GM12878 (cell line): ENCODE data around the gene CARS2. TPM values are rescaled to one million over a fixed set of nuclear protein-coding genes. Genes with fewer than 3 reads are reported as not detected.

ENCODE experiments used
- ATAC-seq: fragments of 200-7000 bp; cut with Tn5 transposase; 3 replicates; pipeline ENCODE4 v1.9.1; 2020; ENCODE audit warnings: mild to moderate bottlenecking, moderate library complexity
- BruUV-seq: library from RNA; stranded (reverse); fragments of 400-500 nt; replicated peaks from 2 replicates; lab custom pipeline; 2021; lab: Mats Ljungman, UMichigan
- CTCF ChIA-PET: fragments of 300-600 bp; sonication (Branson Sonifier 250); formaldehyde crosslinking; extraction: SDS; loops from one replicate; lab custom pipeline; 2021; ENCODE audit warnings: inconsistent platforms; lab: Yijun Ruan, JAX
- POLR2A ChIA-PET: fragments of 350-600 bp; formaldehyde crosslinking; extraction: SDS; loops from one replicate; lab custom pipeline; 2021; ENCODE audit warnings: inconsistent platforms; lab: Charles Lee
- RAD21 ChIA-PET: fragments of 300-600 bp; sonication (Branson Sonifier 250); formaldehyde crosslinking; loops from one replicate; lab custom pipeline; 2023; ENCODE audit warnings: antibody characterized with exemption; ENCODE audit not compliant: unreplicated experiment; lab: Charles Lee
- SMC1A ChIA-PET: fragments of 300-600 bp; sonication (Branson Sonifier 250); formaldehyde crosslinking; loops from one replicate; lab custom pipeline; 2023; ENCODE audit not compliant: unreplicated experiment, uncharacterized antibody; lab: Charles Lee
- DNase-seq: peaks from one replicate; pipeline ENCODE4 v3.0.0-alpha.2; 2011; ENCODE audit warnings: low read depth, low spot score
- FAIRE-seq: peaks from 3 replicates; lab custom pipeline; 2011; peaks lifted over from hg19 to GRCh38; lab: Jason Lieb, UNC
- H2AFZ ChIP-seq: 2 replicates; pipeline ENCODE4 v1.6.0; 2011; ENCODE audit warnings: low read depth, low read length, control low read depth; ENCODE audit not compliant: control insufficient read depth
- H3K27ac ChIP-seq: 2 replicates; pipeline ENCODE4 v1.5.1; 2011; ENCODE audit warnings: control low read depth; ENCODE audit not compliant: control insufficient read depth, insufficient read depth
- H3K27me3 ChIP-seq, 2 experiments: replicated peaks in 1 of 2; 2 replicates each; pipeline versions ENCODE4 v1.6.0 to v1.6.1; 2011; ENCODE audit warnings: low read length in 1 of 2; ENCODE audit not compliant: control insufficient read depth in 2 of 2, insufficient read depth in 2 of 2
- H3K36me3 ChIP-seq, 2 experiments: 2 replicates each; pipeline ENCODE4 v1.5.1; 2011; ENCODE audit warnings: low read length in 1 of 2; ENCODE audit not compliant: control insufficient read depth in 2 of 2, insufficient read depth in 2 of 2
- H3K4me1 ChIP-seq: 2 replicates; pipeline ENCODE4 v1.6.1; 2011; ENCODE audit warnings: mild to moderate bottlenecking, low read length, moderate library complexity, mixed read lengths; ENCODE audit not compliant: control insufficient read depth, insufficient read depth
- H3K4me2 ChIP-seq: 2 replicates; pipeline ENCODE4 v1.6.0; 2011; ENCODE audit warnings: control low read depth; ENCODE audit not compliant: control insufficient read depth, insufficient read depth
- H3K4me3 ChIP-seq: fragments of 200-600 bp; sonication (generic); 2 replicates; pipeline ENCODE4 v1.5.1; 2016
- H3K79me2 ChIP-seq: 2 replicates; pipeline ENCODE4 v1.6.0; 2011; ENCODE audit warnings: low read length; ENCODE audit not compliant: control insufficient read depth, insufficient read depth
- H3K9ac ChIP-seq: 2 replicates; pipeline ENCODE4 v1.8.0; 2011; ENCODE audit warnings: low read length, control low read depth, mixed read lengths; ENCODE audit not compliant: control insufficient read depth, insufficient read depth
- H3K9me3 ChIP-seq: replicated peaks from 3 replicates; pipeline ENCODE4 v1.5.1; 2011; ENCODE audit warnings: mild to moderate bottlenecking, low read length; ENCODE audit not compliant: control insufficient read depth, insufficient read depth
- H4K20me1 ChIP-seq: 2 replicates; pipeline ENCODE4 v1.6.0; 2011; ENCODE audit not compliant: control insufficient read depth, insufficient read depth
- BACH1 ChIP-seq: fragments of 450-650 bp; IDR thresholded peaks from 2 replicates; pipeline ENCODE4 v1.6.1; 2017; ENCODE audit warnings: mild to moderate bottlenecking, borderline replicate concordance
- EED ChIP-seq: sonication (generic); IDR thresholded peaks from 2 replicates; pipeline ENCODE4 v1.6.1; 2016; ENCODE audit warnings: antibody characterized with exemption, low read depth
- FOS ChIP-seq: IDR thresholded peaks from 3 replicates; pipeline ENCODE4 v1.6.1; 2011; ENCODE audit warnings: borderline replicate concordance; ENCODE audit not compliant: insufficient read length; ENCODE audit errors: extremely low read depth
- KAT2A ChIP-seq: conservative IDR thresholded peaks from 2 replicates; pipeline ENCODE4 v1.6.1; 2011; ENCODE audit warnings: low read depth, low read length; ENCODE audit not compliant: control insufficient read depth
- NFXL1 ChIP-seq: fragments of 450-650 bp; IDR thresholded peaks from 2 replicates; pipeline ENCODE4 v1.6.1; 2017; ENCODE audit warnings: antibody characterized with exemption, mild to moderate bottlenecking, borderline replicate concordance
- NR2C1 ChIP-seq: fragments of 450-650 bp; IDR thresholded peaks from 2 replicates; pipeline ENCODE4 v1.6.1; 2017; ENCODE audit warnings: antibody characterized with exemption, mild to moderate bottlenecking, moderate library complexity
- PAX8 ChIP-seq: fragments of 450-650 bp; IDR thresholded peaks from 2 replicates; pipeline ENCODE4 v1.6.1; 2017; ENCODE audit warnings: mild to moderate bottlenecking, moderate library complexity
- POLR2AphosphoS2 ChIP-seq: IDR thresholded peaks from 2 replicates; pipeline ENCODE4 v1.6.1; 2011; ENCODE audit warnings: low read depth, mild to moderate bottlenecking, low read length, improper control_type of control experiment, moderate library complexity
- POLR2AphosphoS5 ChIP-seq: IDR thresholded peaks from 2 replicates; pipeline ENCODE4 v1.6.1; 2011; ENCODE audit warnings: mild to moderate bottlenecking, low read length, inconsistent platforms
- RCOR1 ChIP-seq: conservative IDR thresholded peaks from 2 replicates; pipeline ENCODE4 v1.6.1; 2012; ENCODE audit warnings: low read depth, low read length, improper control_type of control experiment
- SIX5 ChIP-seq: IDR thresholded peaks from 2 replicates; pipeline ENCODE4 v1.6.1; 2011; ENCODE audit warnings: mild to moderate bottlenecking, low read depth, low read length, moderate library complexity; ENCODE audit not compliant: severe bottlenecking
- SREBF1 ChIP-seq: IDR thresholded peaks from 2 replicates; pipeline ENCODE4 v1.6.1; 2012; ENCODE audit warnings: mild to moderate bottlenecking, low read length
- TARDBP ChIP-seq: IDR thresholded peaks from 2 replicates; pipeline ENCODE4 v1.6.1; 2016; ENCODE audit warnings: borderline replicate concordance
- YY1 ChIP-seq: IDR thresholded peaks from 2 replicates; pipeline ENCODE4 v1.6.1; 2011; ENCODE audit warnings: low read depth, mild to moderate bottlenecking, low read length
- WGBS: methylation state at CpG from one replicate; pipeline ENCODE4 v1.1.6; 2016; ENCODE audit warnings: low lambda C conversion rate; ENCODE audit not compliant: insufficient replicate concordance, insufficient coverage; ENCODE audit errors: missing lambda C conversion rate; 5-methylcytosine and 5-hydroxymethylcytosine counted together
- in situ Hi-C: fragments of 300-500 bp; cut with MboI; formaldehyde crosslinking; loops from 9 replicates; pipeline ENCODE4 v1.14.3; 2018; ENCODE audit warnings: mixed read lengths
- intact Hi-C: fragments of 100-400 bp; cut with micrococcal nuclease; formaldehyde crosslinking; loops from one replicate; pipeline ENCODE4 v1.14.2; 2022; ENCODE audit not compliant: unreplicated experiment
- polyA plus RNA-seq, 11 experiments: library from polyadenylated mRNA; depleted of rRNA in 4 of 11; unstranded in 6 of 11; stranded (reverse) in 5 of 11; fragments of >200 nt; fragmentation: Nextera tagmentation in 4 of 11; fragmentation: Illumina TruSeq in 1 of 11; extraction: Ambion mirVana in 4 of 11; extraction: Trizol in 1 of 11; gene quantifications; 1 replicate in 1 of 11; 2 replicates in 10 of 11; pipeline versions ENCODE4 v1.2.1 to v1.2.3, GENCODE V29; 2011 to 2016; ENCODE audit warnings: inconsistent platforms in 2 of 11, missing spikeins in 2 of 11, low read depth in 1 of 11
- total RNA-seq, 4 experiments: library from RNA; depleted of rRNA in 3 of 4; stranded (reverse); fragments of >200 nt in 3 of 4; fragmentation: Illumina TruSeq in 1 of 4; extraction: Trizol in 1 of 4; gene quantifications; 2 replicates each; pipeline versions ENCODE4 v1.2.1 to v1.2.3, GENCODE V29; 2013 to 2021
- TF ChIP-seq, protein P1 (sequence below): IDR thresholded peaks from 2 replicates; pipeline ENCODE4 v1.6.1; 2012; ENCODE audit warnings: improper control_type of control experiment, low read depth, low read length; ENCODE audit not compliant: insufficient replicate concordance
- TF ChIP-seq, protein P2 (sequence below): fragments of 450-650 bp; formaldehyde crosslinking; IDR thresholded peaks from 2 replicates; pipeline ENCODE4 v1.4.0; 2020; ENCODE audit warnings: mild to moderate bottlenecking, moderate library complexity

Gene CARS2
- total and polyA plus RNA-seq, 10 of the 15 experiments (the other 5 are each of a cell fraction or from before 2014, with no cell fraction given) = 4.2 to 101 (median 61.5) TPM

DNA sequence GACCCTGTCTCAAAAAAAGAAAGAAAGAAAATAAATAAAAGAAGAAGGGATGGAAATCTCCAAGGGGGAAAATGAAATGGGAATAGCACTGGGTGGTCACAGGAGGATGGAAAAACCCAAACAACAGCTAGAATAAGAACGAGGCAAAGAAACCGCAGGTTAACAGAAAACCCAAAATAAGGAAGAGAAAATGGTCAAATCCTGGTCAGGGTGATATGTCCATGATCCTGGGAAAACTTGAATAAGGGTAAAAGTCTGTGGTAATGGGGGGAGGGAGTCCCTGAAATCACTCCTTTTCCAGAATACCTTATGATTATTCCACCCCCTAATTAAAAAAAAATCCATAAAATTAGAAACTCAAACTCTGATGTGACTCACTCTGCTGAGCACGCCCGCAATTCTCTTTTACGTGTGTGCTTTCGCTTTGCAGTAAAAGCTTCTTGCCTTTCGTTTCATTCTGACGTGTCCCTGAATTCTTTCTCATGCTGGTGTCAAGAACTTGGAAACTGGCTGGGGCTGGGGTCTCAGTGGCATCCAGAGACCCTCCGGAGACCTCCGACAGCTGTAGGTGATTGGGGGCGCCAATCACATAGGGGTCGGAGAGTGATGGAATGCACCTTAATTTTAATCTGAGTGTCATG, 94.8 kb downstream of the CARS2 start:
- H3K9me3 ChIP-seq = no peaks in the 10 kb centered on the region
- peak overlapping the region; percentile 65 for H2AFZ ChIP-seq
- H3K9ac ChIP-seq = peak overlapping the region; percentile 44
- peak overlapping the region; percentile 54 for H3K4me3 ChIP-seq
- ATAC-seq (peak; percentile 40), FAIRE-seq (peak; percentile 82), DNase-seq (peak; percentile 63)
- ChIA-PET POLR2A (interaction anchor here (0.6 to 2.0 kb wide), 4 partner anchors 14 to 310 kb away, joined by 3 to 11 read pairs (median 5); no protein-coding TSS in a partner anchor), CTCF (interaction anchor here (1.1 to 2.8 kb wide), 6 partner anchors 15 to 167 kb away, joined by 3 to 14 read pairs (median 5); no protein-coding TSS in a partner anchor), RAD21 (interaction anchor here (1.1 to 2.3 kb wide), 6 partner anchors 15 to 155 kb away, joined by 3 to 10 read pairs (median 7); partner anchors contain the start of gene RAB20), SMC1A (interaction anchor here (1.3 to 2.6 kb wide), 10 partner anchors 10 to 206 kb away, joined by 3 to 13 read pairs (median 8); no protein-coding TSS in a partner anchor)
- in situ Hi-C loops (no loop called here), intact Hi-C loops (no loop called here)
- no peaks in the 10 kb centered on the region for H3K36me3 ChIP-seq
- peaks cover 11% of the 10 kb centered on the region for H3K79me2 ChIP-seq
- WGBS = 7% methylated on average over 12 of the region's 12 CpGs
- no peaks in the 10 kb centered on the region for H4K20me1 ChIP-seq
- peak overlapping the region; percentile 79 for H3K27ac ChIP-seq
- no peaks in the 10 kb centered on the region for H3K27me3 ChIP-seq
- H3K4me2 ChIP-seq = peak overlapping the region; percentile 81
- H3K4me1 ChIP-seq = peaks cover 23% of the 10 kb centered on the region
- no TSS peak for BruUV-seq
- TF ChIP-seq EED = peak; percentile 92
- TF ChIP-seq NFXL1 = no peak
- TF ChIP-seq POLR2AphosphoS5 = no peak
- no peak for TF ChIP-seq NR2C1
- TF ChIP-seq POLR2AphosphoS2 = no peak
- TF ChIP-seq KAT2A = no peak
- TF ChIP-seq SREBF1 = no peak
- no peak for TF ChIP-seq TARDBP
- TF ChIP-seq PAX8 = no peak
- no peak for TF ChIP-seq FOS
- TF ChIP-seq, protein P1, sequence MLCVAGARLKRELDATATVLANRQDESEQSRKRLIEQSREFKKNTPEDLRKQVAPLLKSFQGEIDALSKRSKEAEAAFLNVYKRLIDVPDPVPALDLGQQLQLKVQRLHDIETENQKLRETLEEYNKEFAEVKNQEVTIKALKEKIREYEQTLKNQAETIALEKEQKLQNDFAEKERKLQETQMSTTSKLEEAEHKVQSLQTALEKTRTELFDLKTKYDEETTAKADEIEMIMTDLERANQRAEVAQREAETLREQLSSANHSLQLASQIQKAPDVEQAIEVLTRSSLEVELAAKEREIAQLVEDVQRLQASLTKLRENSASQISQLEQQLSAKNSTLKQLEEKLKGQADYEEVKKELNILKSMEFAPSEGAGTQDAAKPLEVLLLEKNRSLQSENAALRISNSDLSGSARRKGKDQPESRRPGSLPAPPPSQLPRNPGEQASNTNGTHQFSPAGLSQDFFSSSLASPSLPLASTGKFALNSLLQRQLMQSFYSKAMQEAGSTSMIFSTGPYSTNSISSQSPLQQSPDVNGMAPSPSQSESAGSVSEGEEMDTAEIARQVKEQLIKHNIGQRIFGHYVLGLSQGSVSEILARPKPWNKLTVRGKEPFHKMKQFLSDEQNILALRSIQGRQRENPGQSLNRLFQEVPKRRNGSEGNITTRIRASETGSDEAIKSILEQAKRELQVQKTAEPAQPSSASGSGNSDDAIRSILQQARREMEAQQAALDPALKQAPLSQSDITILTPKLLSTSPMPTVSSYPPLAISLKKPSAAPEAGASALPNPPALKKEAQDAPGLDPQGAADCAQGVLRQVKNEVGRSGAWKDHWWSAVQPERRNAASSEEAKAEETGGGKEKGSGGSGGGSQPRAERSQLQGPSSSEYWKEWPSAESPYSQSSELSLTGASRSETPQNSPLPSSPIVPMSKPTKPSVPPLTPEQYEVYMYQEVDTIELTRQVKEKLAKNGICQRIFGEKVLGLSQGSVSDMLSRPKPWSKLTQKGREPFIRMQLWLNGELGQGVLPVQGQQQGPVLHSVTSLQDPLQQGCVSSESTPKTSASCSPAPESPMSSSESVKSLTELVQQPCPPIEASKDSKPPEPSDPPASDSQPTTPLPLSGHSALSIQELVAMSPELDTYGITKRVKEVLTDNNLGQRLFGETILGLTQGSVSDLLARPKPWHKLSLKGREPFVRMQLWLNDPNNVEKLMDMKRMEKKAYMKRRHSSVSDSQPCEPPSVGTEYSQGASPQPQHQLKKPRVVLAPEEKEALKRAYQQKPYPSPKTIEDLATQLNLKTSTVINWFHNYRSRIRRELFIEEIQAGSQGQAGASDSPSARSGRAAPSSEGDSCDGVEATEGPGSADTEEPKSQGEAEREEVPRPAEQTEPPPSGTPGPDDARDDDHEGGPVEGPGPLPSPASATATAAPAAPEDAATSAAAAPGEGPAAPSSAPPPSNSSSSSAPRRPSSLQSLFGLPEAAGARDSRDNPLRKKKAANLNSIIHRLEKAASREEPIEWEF = no peak
- no peak for TF ChIP-seq RCOR1
- no peak for TF ChIP-seq SIX5
- peak; percentile 57; the same call in 1 of the 2 replicates for TF ChIP-seq BACH1
- TF ChIP-seq, protein P2, sequence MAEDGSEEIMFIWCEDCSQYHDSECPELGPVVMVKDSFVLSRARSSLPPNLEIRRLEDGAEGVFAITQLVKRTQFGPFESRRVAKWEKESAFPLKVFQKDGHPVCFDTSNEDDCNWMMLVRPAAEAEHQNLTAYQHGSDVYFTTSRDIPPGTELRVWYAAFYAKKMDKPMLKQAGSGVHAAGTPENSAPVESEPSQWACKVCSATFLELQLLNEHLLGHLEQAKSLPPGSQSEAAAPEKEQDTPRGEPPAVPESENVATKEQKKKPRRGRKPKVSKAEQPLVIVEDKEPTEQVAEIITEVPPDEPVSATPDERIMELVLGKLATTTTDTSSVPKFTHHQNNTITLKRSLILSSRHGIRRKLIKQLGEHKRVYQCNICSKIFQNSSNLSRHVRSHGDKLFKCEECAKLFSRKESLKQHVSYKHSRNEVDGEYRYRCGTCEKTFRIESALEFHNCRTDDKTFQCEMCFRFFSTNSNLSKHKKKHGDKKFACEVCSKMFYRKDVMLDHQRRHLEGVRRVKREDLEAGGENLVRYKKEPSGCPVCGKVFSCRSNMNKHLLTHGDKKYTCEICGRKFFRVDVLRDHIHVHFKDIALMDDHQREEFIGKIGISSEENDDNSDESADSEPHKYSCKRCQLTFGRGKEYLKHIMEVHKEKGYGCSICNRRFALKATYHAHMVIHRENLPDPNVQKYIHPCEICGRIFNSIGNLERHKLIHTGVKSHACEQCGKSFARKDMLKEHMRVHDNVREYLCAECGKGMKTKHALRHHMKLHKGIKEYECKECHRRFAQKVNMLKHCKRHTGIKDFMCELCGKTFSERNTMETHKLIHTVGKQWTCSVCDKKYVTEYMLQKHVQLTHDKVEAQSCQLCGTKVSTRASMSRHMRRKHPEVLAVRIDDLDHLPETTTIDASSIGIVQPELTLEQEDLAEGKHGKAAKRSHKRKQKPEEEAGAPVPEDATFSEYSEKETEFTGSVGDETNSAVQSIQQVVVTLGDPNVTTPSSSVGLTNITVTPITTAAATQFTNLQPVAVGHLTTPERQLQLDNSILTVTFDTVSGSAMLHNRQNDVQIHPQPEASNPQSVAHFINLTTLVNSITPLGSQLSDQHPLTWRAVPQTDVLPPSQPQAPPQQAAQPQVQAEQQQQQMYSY (CRISPR knock-in tag) = no peak
- TF ChIP-seq YY1 = no peak
